Memory B cell (primary cell): ENCODE measurements around the gene ZMYND11.
"Not testable (repeated sequence)": the region's sequence is repeated elsewhere in the genome, so short reads cannot be mapped to it uniquely, and the experiment has no call there.

ENCODE experiments used
- ATAC-seq: fragments of 150-1000 bp; cut with Tn5 transposase; 2 replicates; pipeline ENCODE4 v1.10.0; 2021; ENCODE audit warnings: low read depth, mild to moderate bottlenecking, moderate library complexity
- DNase-seq, 2 donors: peaks; one replicate each; pipeline ENCODE4 v3.0.0; 2022; ENCODE audit warnings: low spot score in 2 of 2
- H3K27ac Mint-ChIP-seq: one replicate; pipeline ENCODE4 v1.8.0; 2022; ENCODE audit warnings: mild to moderate bottlenecking, moderate library complexity, mixed read lengths
- H3K27me3 Mint-ChIP-seq: one replicate; pipeline ENCODE4 v1.8.0; 2022; ENCODE audit warnings: mixed read lengths
- H3K36me3 Mint-ChIP-seq: one replicate; pipeline ENCODE4 v1.8.0; 2022; ENCODE audit warnings: mild to moderate bottlenecking, mixed read lengths
- H3K4me1 Mint-ChIP-seq: one replicate; pipeline ENCODE4 v1.8.0; 2022; ENCODE audit warnings: mixed read lengths
- H3K4me3 Mint-ChIP-seq: one replicate; pipeline ENCODE4 v1.8.0; 2022; ENCODE audit warnings: mild to moderate bottlenecking, moderate library complexity, mixed read lengths
- H3K9me3 Mint-ChIP-seq: one replicate; pipeline ENCODE4 v1.8.0; 2022; ENCODE audit warnings: mixed read lengths

ZMYND11 gene

DNA sequence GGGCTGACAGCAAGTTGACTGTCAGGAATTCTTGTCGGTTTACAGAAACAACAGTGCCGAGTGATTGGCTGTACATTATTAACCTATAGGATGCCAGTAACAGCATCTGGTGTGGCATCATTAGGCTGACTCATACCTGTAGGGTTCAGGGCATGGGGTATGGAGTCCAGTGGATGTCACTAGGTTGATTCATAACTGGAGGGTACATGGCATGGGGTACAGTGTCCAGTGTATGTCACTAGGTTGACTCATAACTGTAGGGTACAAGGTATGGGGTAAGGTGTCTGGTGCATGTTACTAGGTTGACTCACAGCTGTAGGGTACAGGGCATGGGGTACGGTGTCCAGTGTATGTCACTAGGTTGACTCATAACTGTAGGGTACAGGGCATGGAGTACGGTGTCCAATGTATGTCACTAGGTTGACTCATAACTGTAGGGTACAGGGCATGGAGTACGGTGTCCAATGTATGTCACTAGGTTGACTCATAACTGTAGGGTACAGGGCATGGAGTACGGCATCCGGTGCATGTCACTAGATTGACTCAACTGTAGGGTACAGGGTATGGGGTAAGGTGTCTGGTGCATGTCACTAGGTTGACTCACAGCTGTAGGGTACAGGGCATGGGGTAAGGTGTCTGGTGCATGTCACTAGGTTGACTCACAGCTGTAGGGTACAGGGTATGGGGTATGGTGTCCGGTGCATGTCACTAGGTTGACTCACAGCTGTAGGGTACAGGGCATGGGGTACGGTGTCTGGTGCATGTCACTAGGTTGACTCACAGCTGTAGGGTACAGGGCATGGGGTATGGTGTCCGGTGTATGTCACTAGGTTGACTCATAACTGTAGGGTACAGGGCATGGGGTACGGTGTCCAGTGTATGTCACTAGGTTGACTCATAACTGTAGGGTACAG lies 129.2 kb downstream of the ZMYND11 start:
- H3K27ac Mint-ChIP-seq, H3K9me3 Mint-ChIP-seq, H3K27me3 Mint-ChIP-seq, H3K36me3 Mint-ChIP-seq, ATAC-seq, DNase-seq, H3K4me3 Mint-ChIP-seq: not testable (repeated sequence)
- H3K4me1 Mint-ChIP-seq, result peaks cover 17% of the 10 kb centered on the region

DNA sequence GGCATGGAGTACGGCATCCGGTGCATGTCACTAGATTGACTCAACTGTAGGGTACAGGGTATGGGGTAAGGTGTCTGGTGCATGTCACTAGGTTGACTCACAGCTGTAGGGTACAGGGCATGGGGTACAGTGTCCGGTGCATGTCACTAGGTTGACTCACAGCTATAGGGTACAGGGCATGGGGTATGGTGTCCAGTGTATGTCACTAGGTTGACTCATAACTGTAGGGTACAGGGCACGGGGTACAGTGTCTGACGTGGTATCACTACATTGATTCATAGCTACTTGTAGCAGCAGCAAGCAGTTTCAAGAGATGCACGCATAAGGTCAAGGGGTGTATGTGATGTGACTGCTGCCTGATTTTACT lies 129.8 kb downstream of the ZMYND11 start:
- DNase-seq, H3K27ac Mint-ChIP-seq, H3K36me3 Mint-ChIP-seq, H3K27me3 Mint-ChIP-seq, ATAC-seq, H3K4me3 Mint-ChIP-seq, H3K9me3 Mint-ChIP-seq: not testable (repeated sequence)
- H3K4me1 Mint-ChIP-seq, result peaks cover 17% of the 10 kb centered on the region

GRCh38 chr10:265816-266588 lies 130.7 kb downstream of the ZMYND11 start:
- not testable (repeated sequence) for H3K4me3 Mint-ChIP-seq, H3K36me3 Mint-ChIP-seq, H3K9me3 Mint-ChIP-seq, H3K27me3 Mint-ChIP-seq, DNase-seq, ATAC-seq, H3K27ac Mint-ChIP-seq
- peaks cover 13% of the 10 kb centered on the region for H3K4me1 Mint-ChIP-seq

- no peak for ATAC-seq
- Mint-ChIP-seq H3K27me3 (peaks cover 3% of the 10 kb centered on the region), H3K9me3 (no peaks in the 10 kb centered on the region), H3K36me3 (no peaks in the 10 kb centered on the region), H3K27ac (no peak overlapping the region), H3K4me3 (no peak overlapping the region), H3K4me1 (peaks cover 11% of the 10 kb centered on the region)
- DNase-seq, result no peak
Observed at GRCh38 chr10:266974-267425, 131.7 kb downstream of the ZMYND11 start.

DNA sequence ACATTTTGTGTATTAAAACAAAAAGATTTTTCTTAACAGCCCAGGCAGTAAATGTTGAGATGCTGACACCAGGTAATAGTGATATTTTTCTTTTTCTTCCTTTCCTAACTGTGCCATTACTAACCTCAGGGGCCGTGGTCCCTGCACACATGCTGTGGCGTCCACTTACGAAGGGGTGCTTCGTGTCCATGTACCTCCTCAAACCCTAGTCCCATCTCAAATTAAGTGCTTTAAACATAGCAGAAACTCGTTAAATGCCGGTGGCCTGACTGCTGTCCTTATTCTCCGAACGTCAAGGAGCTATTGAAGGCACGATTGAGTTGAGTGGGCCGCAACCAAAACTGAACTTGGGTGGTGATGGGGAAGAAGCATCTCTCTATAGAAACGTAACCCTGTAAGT lies 132.4 kb downstream of the ZMYND11 start:
- DNase-seq (no peak), ATAC-seq (no peak)
- Mint-ChIP-seq H3K27ac (no peak overlapping the region), H3K4me1 (peaks cover 11% of the 10 kb centered on the region), H3K27me3 (peaks cover 3% of the 10 kb centered on the region), H3K9me3 (no peaks in the 10 kb centered on the region), H3K36me3 (no peaks in the 10 kb centered on the region), H3K4me3 (no peak overlapping the region)

DNA sequence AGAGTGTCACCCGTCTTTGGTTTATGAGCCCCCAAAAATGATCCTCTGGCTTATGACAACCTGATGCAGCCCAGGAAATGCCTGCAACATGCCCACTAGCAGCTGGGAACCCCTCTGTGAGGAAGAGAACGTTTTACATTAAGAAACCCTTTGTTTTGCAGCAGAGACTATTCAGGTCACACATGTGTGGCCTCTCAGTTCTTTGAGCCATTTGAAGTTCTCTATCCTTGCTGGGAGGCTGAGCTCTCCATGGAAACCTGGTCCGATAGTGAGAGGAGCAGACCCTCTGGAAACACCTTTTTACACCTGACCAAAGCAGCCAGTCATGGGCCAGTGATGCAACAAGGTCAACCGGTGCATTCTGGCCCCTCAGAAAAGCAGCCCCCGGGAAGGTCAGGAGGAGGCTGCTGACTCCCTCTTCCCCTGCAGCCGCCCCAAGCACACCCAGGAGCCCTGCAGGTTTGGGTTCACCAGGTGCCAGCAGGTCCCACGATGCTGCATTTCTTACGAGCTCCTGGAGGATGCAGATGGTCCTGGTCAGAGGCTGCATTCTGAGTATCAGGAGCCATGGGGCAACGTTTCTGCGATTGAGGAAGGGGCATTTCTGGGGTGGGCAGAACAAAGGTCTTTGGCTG lies 134.3 kb downstream of the ZMYND11 start:
- no peaks in the 10 kb centered on the region for H3K27me3 Mint-ChIP-seq

GRCh38 chr10:271201-271600 lies 135.9 kb downstream of the ZMYND11 start:
- Mint-ChIP-seq H3K27ac (no peak overlapping the region), H3K9me3 (no peaks in the 10 kb centered on the region), H3K4me3 (no peak overlapping the region), H3K36me3 (no peaks in the 10 kb centered on the region), H3K27me3 (no peaks in the 10 kb centered on the region), H3K4me1 (peaks cover 2% of the 10 kb centered on the region)
- DNase-seq (no peak), ATAC-seq (no peak)

More for the DNA sequence above, 134.3 kb downstream of the ZMYND11 start:
- no peak for DNase-seq
- Mint-ChIP-seq H3K9me3 (no peaks in the 10 kb centered on the region), H3K4me3 (no peak overlapping the region), H3K4me1 (peaks cover 11% of the 10 kb centered on the region), H3K27ac (no peak overlapping the region), H3K36me3 (no peaks in the 10 kb centered on the region)
- no peak for ATAC-seq

GRCh38 chr10:271722-272121 lies 136.5 kb downstream of the ZMYND11 start:
- DNase-seq (no peak), ATAC-seq (no peak)
- no peaks in the 10 kb centered on the region for H3K9me3 Mint-ChIP-seq
- no peaks in the 10 kb centered on the region for H3K27me3 Mint-ChIP-seq
- H3K27ac Mint-ChIP-seq, result no peak overlapping the region
- H3K4me1 Mint-ChIP-seq, result peaks cover 2% of the 10 kb centered on the region
- no peak overlapping the region for H3K4me3 Mint-ChIP-seq
- no peaks in the 10 kb centered on the region for H3K36me3 Mint-ChIP-seq

DNA sequence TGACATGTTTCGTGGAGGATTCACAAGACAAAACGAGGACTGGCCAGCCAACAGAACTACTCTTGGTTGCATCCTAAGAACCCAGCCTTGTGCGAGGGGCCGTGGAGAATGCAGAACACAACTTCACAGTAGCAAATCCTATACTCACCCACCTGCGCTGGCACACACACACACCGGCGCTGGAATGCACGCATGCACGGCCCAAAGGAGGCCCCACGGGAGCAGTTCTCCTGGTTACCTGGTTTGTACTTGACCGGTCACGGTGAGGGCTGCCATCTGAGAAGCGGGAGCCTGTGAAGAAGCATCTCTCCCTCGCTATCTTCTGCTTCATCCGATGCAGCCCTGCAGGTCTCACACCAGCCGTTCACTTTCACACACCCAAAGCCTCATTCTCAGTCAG lies 137.8 kb downstream of the ZMYND11 start:
- H3K4me1 Mint-ChIP-seq, result no peaks in the 10 kb centered on the region
- H3K27ac Mint-ChIP-seq, result no peak overlapping the region
- no peak for ATAC-seq
- no peaks in the 10 kb centered on the region for H3K9me3 Mint-ChIP-seq
- H3K27me3 Mint-ChIP-seq, result no peaks in the 10 kb centered on the region
- no peak overlapping the region for H3K4me3 Mint-ChIP-seq
- DNase-seq, result no peak
- peaks cover 3% of the 10 kb centered on the region for H3K36me3 Mint-ChIP-seq

DNA sequence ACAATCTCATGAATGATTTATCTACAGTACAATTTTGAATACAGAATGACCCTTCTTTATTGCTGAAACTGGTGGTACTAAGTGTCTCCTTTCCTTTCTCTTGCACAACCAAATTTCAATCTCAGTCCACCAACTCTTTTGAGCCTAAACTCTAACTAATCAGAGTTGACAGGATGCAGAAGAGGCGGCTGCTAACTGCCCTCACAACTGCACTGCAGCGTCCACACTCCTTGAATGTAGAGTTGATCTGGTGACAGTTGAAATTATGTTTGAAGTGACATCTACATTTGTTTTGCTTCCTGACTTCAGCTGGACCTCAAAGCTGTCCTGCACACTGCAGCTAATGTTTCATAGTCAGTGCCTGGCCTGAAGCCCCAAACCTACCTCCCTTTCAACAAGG lies 139.6 kb downstream of the ZMYND11 start:
- no peak overlapping the region for H3K27ac Mint-ChIP-seq
- H3K9me3 Mint-ChIP-seq, result no peaks in the 10 kb centered on the region
- DNase-seq (no peak), ATAC-seq (no peak)
- no peaks in the 10 kb centered on the region for H3K27me3 Mint-ChIP-seq
- H3K36me3 Mint-ChIP-seq, result peaks cover 4% of the 10 kb centered on the region
- H3K4me1 Mint-ChIP-seq, result no peaks in the 10 kb centered on the region
- H3K4me3 Mint-ChIP-seq, result no peak overlapping the region

DNA sequence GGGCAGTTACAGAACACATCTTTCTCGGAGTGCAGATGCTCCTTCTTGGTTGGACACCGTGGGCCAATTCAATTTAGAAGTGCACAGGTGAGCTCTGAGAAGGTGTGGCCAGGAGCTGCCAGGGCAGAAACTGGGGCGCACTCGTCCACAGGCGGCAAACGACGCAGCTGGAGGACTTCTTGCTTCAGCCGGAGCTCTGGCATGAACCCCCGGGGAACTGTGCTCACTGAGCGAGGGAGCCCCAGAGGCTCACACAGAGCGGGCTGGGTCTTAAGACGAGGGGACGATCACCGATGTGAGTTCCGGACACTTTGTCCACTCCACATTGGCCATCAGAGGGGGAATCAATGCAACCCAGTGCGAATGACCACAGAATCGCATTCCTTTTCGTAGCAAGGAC lies 140.4 kb downstream of the ZMYND11 start:
- no peak for DNase-seq
- no peak overlapping the region for H3K27ac Mint-ChIP-seq
- H3K36me3 Mint-ChIP-seq, result peaks cover 8% of the 10 kb centered on the region
- H3K4me3 Mint-ChIP-seq, result no peak overlapping the region
- H3K27me3 Mint-ChIP-seq, result no peaks in the 10 kb centered on the region
- no peak for ATAC-seq
- H3K4me1 Mint-ChIP-seq, result no peaks in the 10 kb centered on the region
- no peaks in the 10 kb centered on the region for H3K9me3 Mint-ChIP-seq

DNA sequence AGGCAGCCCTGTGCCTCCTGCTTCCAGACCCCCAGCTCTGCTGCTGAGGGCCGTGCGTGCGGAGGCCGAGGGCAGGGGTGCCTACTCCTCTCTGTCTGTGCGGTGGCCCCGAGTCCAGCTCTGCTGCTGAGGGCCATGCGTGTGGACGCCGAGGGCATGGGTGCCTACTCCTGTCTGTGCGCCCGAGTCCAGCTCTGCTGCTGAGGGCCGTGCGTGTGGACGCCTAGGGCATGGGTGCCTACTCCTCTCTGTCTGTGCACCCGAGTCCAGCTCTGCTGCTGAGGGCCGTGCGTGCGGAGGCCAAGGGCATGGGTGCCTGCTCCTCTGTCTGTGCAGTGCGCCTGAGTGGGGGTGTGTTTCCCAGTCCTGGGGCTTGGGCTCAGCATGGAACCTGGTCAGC lies 142.7 kb downstream of the ZMYND11 start:
- no peak for ATAC-seq
- H3K4me1 Mint-ChIP-seq, result peaks cover 1% of the 10 kb centered on the region
- no peaks in the 10 kb centered on the region for H3K9me3 Mint-ChIP-seq
- no peak overlapping the region for H3K27ac Mint-ChIP-seq
- H3K36me3 Mint-ChIP-seq, result peaks cover 11% of the 10 kb centered on the region
- no peaks in the 10 kb centered on the region for H3K27me3 Mint-ChIP-seq
- H3K4me3 Mint-ChIP-seq, result no peak overlapping the region
- DNase-seq, result no peak

GRCh38 chr10:278707-279106 lies 143.5 kb downstream of the ZMYND11 start:
- Mint-ChIP-seq H3K36me3 (peaks cover 12% of the 10 kb centered on the region), H3K27ac (no peak overlapping the region), H3K4me1 (peaks cover 8% of the 10 kb centered on the region), H3K27me3 (no peaks in the 10 kb centered on the region), H3K9me3 (no peaks in the 10 kb centered on the region), H3K4me3 (no peak overlapping the region)
- DNase-seq (no peak), ATAC-seq (no peak)

DNA sequence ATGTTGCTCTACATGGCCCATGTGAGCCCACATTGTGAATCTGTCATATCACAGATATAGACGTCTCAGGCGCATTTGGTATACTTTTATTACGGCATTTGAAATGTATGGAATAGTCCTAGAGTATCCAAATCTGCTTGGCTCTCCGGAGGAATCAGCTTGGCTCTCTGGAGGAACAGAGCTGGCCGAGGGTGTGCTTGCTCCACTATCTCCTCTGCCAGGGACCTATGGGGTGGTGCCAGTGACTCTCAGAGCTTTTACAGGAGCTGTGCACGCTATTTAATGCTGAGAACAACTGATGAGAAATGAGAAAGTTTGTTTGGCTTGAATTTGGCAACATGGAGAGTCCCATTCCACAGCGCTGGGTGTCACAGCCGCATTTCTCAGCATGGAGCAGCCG lies 144.0 kb downstream of the ZMYND11 start:
- H3K9me3 Mint-ChIP-seq, result no peaks in the 10 kb centered on the region
- no peak for ATAC-seq
- H3K4me1 Mint-ChIP-seq, result peaks cover 13% of the 10 kb centered on the region
- no peak for DNase-seq
- H3K27me3 Mint-ChIP-seq, result no peaks in the 10 kb centered on the region
- no peak overlapping the region for H3K4me3 Mint-ChIP-seq
- peaks cover 14% of the 10 kb centered on the region for H3K36me3 Mint-ChIP-seq
- no peak overlapping the region for H3K27ac Mint-ChIP-seq
